SK-N-SH treated with all-trans-retinoic acid at 6 μM for 48 hours (cell line): ENCODE measurements around the gene SCYGR1.

Source experiments
- ATAC-seq: fragments of 200-7000 bp; cut with Tn5 transposase; 3 replicates; pipeline ENCODE4 v1.9.1; 2020; ENCODE audit warnings: mild to moderate bottlenecking, moderate library complexity
- ARNTL ChIP-seq: fragments of 450-650 bp; formaldehyde crosslinking; IDR thresholded peaks from 2 replicates; pipeline ENCODE4 v1.5.0; 2020; ENCODE audit warnings: low read depth, mild to moderate bottlenecking, moderate library complexity, borderline replicate concordance
- BACH2 ChIP-seq: fragments of 250-450 bp; sonication (Bioruptor Pico); IDR thresholded peaks from 2 replicates; pipeline ENCODE4 v1.9.0; 2021; ENCODE audit warnings: mild to moderate bottlenecking, borderline replicate concordance
- ESRRG ChIP-seq: fragments of 250-450 bp; sonication (Bioruptor Pico); IDR thresholded peaks from 2 replicates; pipeline ENCODE4 v1.6.1; 2021; ENCODE audit warnings: mild to moderate bottlenecking
- GLIS3 ChIP-seq: fragments of 250-450 bp; sonication (Bioruptor Pico); IDR thresholded peaks from 2 replicates; pipeline ENCODE4 v1.5.0; 2020; ENCODE audit warnings: mild to moderate bottlenecking, moderate library complexity
- ISL1 ChIP-seq: fragments of 250-450 bp; sonication (Bioruptor Pico); IDR thresholded peaks from 2 replicates; pipeline ENCODE4 v2.1.2; 2022; ENCODE audit warnings: mild to moderate bottlenecking, moderate library complexity
- OSR1 ChIP-seq: fragments of 250-450 bp; sonication (Bioruptor Pico); IDR thresholded peaks from 2 replicates; pipeline ENCODE4 v1.8.0; 2022; ENCODE audit warnings: moderate library complexity, mild to moderate bottlenecking, inconsistent platforms
- PATZ1 ChIP-seq: fragments of 250-450 bp; sonication (Bioruptor Pico); IDR thresholded peaks from 2 replicates; pipeline ENCODE4 v1.8.0; 2020; ENCODE audit warnings: mild to moderate bottlenecking, moderate library complexity, borderline replicate concordance
- PPARA ChIP-seq: fragments of 250-450 bp; sonication (Bioruptor Pico); IDR thresholded peaks from 2 replicates; pipeline ENCODE4 v1.5.0; 2020; ENCODE audit warnings: mild to moderate bottlenecking, borderline replicate concordance
- RARB ChIP-seq: fragments of 250-450 bp; sonication (Bioruptor Pico); IDR thresholded peaks from 2 replicates; pipeline ENCODE4 v1.8.0; 2021; ENCODE audit warnings: mild to moderate bottlenecking, moderate library complexity
- SNAI2 ChIP-seq: fragments of 250-450 bp; sonication (Bioruptor Pico); IDR thresholded peaks from 2 replicates; pipeline ENCODE4 v1.5.0; 2020; ENCODE audit warnings: mild to moderate bottlenecking, moderate library complexity
- TCF4 ChIP-seq: fragments of 250-450 bp; sonication (Bioruptor Pico); IDR thresholded peaks from 2 replicates; pipeline ENCODE4 v1.8.0; 2021; ENCODE audit warnings: mild to moderate bottlenecking, moderate library complexity, borderline replicate concordance
- TOX ChIP-seq: fragments of 250-450 bp; sonication (Bioruptor Pico); IDR thresholded peaks from 2 replicates; pipeline ENCODE4 v1.8.0; 2021; ENCODE audit warnings: mild to moderate bottlenecking, moderate library complexity, borderline replicate concordance
- ZC3H10 ChIP-seq: fragments of 250-450 bp; sonication (Bioruptor Pico); IDR thresholded peaks from 2 replicates; pipeline ENCODE4 v1.5.1; 2021; ENCODE audit warnings: mild to moderate bottlenecking, moderate library complexity
- ZFP30 ChIP-seq: fragments of 450-650 bp; formaldehyde crosslinking; IDR thresholded peaks from 2 replicates; pipeline ENCODE4 v1.5.0; 2022; ENCODE audit warnings: mild to moderate bottlenecking, moderate library complexity
- ZNF565 ChIP-seq: fragments of 450-650 bp; formaldehyde crosslinking; conservative IDR thresholded peaks from 2 replicates; pipeline ENCODE4 v1.5.0; 2020; ENCODE audit warnings: low read depth, mild to moderate bottlenecking, moderate library complexity
- ZNF70 ChIP-seq: fragments of 450-650 bp; formaldehyde crosslinking; IDR thresholded peaks from 2 replicates; pipeline ENCODE4 v1.5.0; 2020; ENCODE audit warnings: mild to moderate bottlenecking, moderate library complexity
- ZNF8 ChIP-seq: fragments of 450-650 bp; formaldehyde crosslinking; IDR thresholded peaks from 2 replicates; pipeline ENCODE4 v1.5.0; 2020; ENCODE audit warnings: mild to moderate bottlenecking, moderate library complexity
- TF ChIP-seq, protein P1 (sequence below): fragments of 250-450 bp; sonication (Bioruptor Pico); IDR thresholded peaks from 2 replicates; pipeline ENCODE4 v1.5.1; 2020; ENCODE audit warnings: low read depth, mild to moderate bottlenecking, moderate library complexity
- TF ChIP-seq, protein P2 (sequence below): fragments of 250-450 bp; sonication (Bioruptor Pico); IDR thresholded peaks from 2 replicates; pipeline ENCODE4 v1.8.0; 2021; ENCODE audit warnings: low read depth, mild to moderate bottlenecking, moderate library complexity, borderline replicate concordance
- TF ChIP-seq, protein P3 (sequence below): fragments of 250-450 bp; sonication (Bioruptor Pico); IDR thresholded peaks from 2 replicates; pipeline ENCODE4 v1.5.1; 2021; ENCODE audit warnings: mild to moderate bottlenecking, moderate library complexity

Gene SCYGR1

GRCh38 chr2:227394401-227394800, 6.7 kb upstream of the SCYGR1 start:
- no peak for ATAC-seq
- TF ChIP-seq RARB (CRISPR knock-in tag) (no peak), OSR1 (CRISPR knock-in tag) (no peak), TCF4 (CRISPR knock-in tag) (no peak), SNAI2 (CRISPR knock-in tag) (no peak), ESRRG (CRISPR knock-in tag) (no peak), BACH2 (CRISPR knock-in tag) (no peak), ARNTL (CRISPR knock-in tag) (no peak)
- TF ChIP-seq, protein P1, sequence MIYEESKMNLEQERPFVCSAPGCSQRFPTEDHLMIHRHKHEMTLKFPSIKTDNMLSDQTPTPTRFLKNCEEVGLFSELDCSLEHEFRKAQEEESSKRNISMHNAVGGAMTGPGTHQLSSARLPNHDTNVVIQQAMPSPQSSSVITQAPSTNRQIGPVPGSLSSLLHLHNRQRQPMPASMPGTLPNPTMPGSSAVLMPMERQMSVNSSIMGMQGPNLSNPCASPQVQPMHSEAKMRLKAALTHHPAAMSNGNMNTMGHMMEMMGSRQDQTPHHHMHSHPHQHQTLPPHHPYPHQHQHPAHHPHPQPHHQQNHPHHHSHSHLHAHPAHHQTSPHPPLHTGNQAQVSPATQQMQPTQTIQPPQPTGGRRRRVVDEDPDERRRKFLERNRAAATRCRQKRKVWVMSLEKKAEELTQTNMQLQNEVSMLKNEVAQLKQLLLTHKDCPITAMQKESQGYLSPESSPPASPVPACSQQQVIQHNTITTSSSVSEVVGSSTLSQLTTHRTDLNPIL = no peak

GRCh38 chr2:227390468-227391256, 2.9 kb upstream of the SCYGR1 start:
- no peak for ATAC-seq
- no peak for TF ChIP-seq OSR1 (CRISPR knock-in tag)
- no peak for TF ChIP-seq ZNF70

DNA sequence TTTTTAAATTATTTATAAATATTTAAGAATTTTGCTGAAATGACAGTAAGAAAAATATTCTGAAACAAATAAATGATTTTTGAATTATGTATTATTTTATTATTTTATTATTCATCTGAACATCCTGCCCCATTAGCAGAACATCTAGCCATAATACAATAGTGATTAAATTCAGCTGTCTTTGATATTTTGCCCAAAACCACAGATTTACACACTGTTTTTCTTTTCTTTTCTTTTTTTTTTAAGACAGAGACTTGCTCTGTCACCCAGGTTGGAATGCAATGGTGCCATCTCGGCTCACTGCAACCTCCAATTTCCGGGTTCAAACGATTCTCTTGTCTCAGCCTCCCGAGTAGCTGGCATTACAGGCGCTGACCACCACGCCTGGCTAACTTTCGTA, 1.9 kb upstream of the SCYGR1 start:
- no peak for ATAC-seq

GRCh38 chr2:227389231-227389630, 1.5 kb upstream of the SCYGR1 start:
- ATAC-seq = no peak
- no peak for TF ChIP-seq ZC3H10 (CRISPR knock-in tag)
- TF ChIP-seq ESRRG (CRISPR knock-in tag) = no peak
- TF ChIP-seq TCF4 (CRISPR knock-in tag) = no peak

More for the DNA sequence above, 1.9 kb upstream of the SCYGR1 start:
- no peak for TF ChIP-seq ZFP30 (CRISPR knock-in tag)
- no peak for TF ChIP-seq TOX (CRISPR knock-in tag)
- TF ChIP-seq ZNF70 = no peak
- no peak for TF ChIP-seq ZNF565 (CRISPR knock-in tag)
- TF ChIP-seq PPARA (CRISPR knock-in tag) = no peak
- TF ChIP-seq, protein P2, sequence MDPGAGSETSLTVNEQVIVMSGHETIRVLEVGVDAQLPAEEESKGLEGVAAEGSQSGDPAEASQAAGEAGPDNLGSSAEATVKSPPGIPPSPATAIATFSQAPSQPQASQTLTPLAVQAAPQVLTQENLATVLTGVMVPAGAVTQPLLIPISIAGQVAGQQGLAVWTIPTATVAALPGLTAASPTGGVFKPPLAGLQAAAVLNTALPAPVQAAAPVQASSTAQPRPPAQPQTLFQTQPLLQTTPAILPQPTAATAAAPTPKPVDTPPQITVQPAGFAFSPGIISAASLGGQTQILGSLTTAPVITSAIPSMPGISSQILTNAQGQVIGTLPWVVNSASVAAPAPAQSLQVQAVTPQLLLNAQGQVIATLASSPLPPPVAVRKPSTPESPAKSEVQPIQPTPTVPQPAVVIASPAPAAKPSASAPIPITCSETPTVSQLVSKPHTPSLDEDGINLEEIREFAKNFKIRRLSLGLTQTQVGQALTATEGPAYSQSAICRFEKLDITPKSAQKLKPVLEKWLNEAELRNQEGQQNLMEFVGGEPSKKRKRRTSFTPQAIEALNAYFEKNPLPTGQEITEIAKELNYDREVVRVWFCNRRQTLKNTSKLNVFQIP (CRISPR knock-in tag) = no peak
- TF ChIP-seq GLIS3 (CRISPR knock-in tag) = no peak
- no peak for TF ChIP-seq SNAI2 (CRISPR knock-in tag)
- TF ChIP-seq ZC3H10 (CRISPR knock-in tag) = no peak

DNA sequence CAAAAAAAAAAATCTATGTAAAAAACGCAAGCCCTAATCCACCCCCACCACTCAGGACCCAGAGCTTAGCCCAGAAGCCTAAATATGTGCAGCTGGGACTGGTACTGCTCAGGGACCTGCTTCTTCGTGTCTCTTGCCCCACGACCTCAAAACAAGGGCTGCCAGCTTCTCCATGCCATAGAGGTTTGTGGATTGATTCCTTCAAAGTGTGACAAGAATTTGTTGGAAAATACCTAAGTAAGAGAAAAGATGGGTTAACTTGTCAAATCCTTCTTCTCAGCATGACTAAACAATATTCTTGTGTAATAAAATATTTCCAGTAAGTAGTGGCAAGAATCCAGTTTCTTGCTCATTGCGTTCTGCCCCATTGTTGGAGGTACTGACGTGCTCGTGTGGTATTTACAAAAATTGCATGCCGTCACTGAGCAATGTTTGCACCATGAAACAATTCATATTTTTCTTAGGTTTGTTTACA, 825 bp upstream of the SCYGR1 start:
- TF ChIP-seq ESRRG (CRISPR knock-in tag) (no peak), ISL1 (no peak)

DNA sequence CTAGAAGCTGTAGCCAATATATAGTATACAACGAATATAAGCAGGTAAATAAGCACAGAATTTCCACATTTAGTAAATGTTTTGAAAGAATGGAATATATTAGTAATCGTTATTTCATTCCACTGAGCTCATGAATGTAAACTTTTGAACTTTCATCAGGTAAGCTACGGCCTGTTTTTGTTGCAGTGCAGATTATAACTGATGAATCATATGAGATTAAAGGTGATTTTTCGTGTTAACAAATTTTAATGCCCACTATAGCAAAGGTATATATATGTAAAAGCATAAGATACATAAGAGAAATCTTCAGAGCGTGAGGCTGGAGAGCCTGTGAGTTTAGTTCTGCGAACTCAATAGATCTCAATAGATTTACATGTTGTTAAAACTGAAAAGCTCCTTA, 1.1 kb downstream of the SCYGR1 start:
- no peak for ATAC-seq
- TF ChIP-seq PPARA (CRISPR knock-in tag) (no peak), GLIS3 (CRISPR knock-in tag) (no peak), ZNF565 (CRISPR knock-in tag) (no peak), SNAI2 (CRISPR knock-in tag) (no peak), TCF4 (CRISPR knock-in tag) (no peak), ISL1 (no peak), PATZ1 (no peak), ESRRG (CRISPR knock-in tag) (no peak), TOX (CRISPR knock-in tag) (no peak), BACH2 (CRISPR knock-in tag) (no peak), OSR1 (CRISPR knock-in tag) (no peak), ZNF70 (no peak), RARB (CRISPR knock-in tag) (no peak), ZNF8 (CRISPR knock-in tag) (no peak)
- TF ChIP-seq, protein P3, sequence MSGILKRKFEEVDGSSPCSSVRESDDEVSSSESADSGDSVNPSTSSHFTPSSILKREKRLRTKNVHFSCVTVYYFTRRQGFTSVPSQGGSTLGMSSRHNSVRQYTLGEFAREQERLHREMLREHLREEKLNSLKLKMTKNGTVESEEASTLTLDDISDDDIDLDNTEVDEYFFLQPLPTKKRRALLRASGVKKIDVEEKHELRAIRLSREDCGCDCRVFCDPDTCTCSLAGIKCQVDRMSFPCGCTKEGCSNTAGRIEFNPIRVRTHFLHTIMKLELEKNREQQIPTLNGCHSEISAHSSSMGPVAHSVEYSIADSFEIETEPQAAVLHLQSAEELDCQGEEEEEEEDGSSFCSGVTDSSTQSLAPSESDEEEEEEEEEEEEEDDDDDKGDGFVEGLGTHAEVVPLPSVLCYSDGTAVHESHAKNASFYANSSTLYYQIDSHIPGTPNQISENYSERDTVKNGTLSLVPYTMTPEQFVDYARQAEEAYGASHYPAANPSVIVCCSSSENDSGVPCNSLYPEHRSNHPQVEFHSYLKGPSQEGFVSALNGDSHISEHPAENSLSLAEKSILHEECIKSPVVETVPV (CRISPR knock-in tag) = no peak
- TF ChIP-seq, protein P1 = no peak

More for the DNA sequence above, 825 bp upstream of the SCYGR1 start:
- peak; percentile 21; the same call in 1 of the 3 replicates for ATAC-seq
